Adrenal gland (tissue), 5 donors: Measurements from ENCODE around the gene SLC25A26.

Experiments
- CTCF ChIP-seq, 6 experiments: fragments of 450-650 bp in 4 of 6; fragments of 200-600 bp in 2 of 6; sonication (generic) in 1 of 6; IDR thresholded peaks; 1 replicate in 5 of 6; 2 replicates in 1 of 6; pipeline versions ENCODE4 v1.5.1 to v1.8.0; 2016 to 2021; ENCODE audit warnings: antibody characterized with exemption in 6 of 6, mild to moderate bottlenecking in 2 of 6, moderate library complexity in 1 of 6
- POLR2A ChIP-seq, 2 donors: fragments of 450-650 bp; IDR thresholded peaks; one replicate each; pipeline ENCODE4 v1.6.1; 2017; ENCODE audit warnings: antibody characterized with exemption in 2 of 2, mild to moderate bottlenecking in 2 of 2, moderate library complexity in 1 of 2
- donor health status: DM: no; HTN: no; CAD: no.

- TF ChIP-seq CTCF (IDR thresholded peaks at IDR 0.05) (no peak), POLR2A (IDR thresholded peaks at IDR 0.05) (no peak)
Observed at GRCh38 chr3:66379565-66379964, 158.8 kb downstream of the SLC25A26 start.
